Femur (tissue), 1 donor: Measurements from ENCODE around the gene GYG1.
"Not testable (repeated sequence)": the region's sequence is repeated elsewhere in the genome, so short reads cannot be mapped to it uniquely, and the experiment has no call there.

ENCODE experiments used
- DNase-seq: peaks from one replicate; pipeline ENCODE4 v3.0.0-alpha.2; 2017

The GYG1 gene

DNA sequence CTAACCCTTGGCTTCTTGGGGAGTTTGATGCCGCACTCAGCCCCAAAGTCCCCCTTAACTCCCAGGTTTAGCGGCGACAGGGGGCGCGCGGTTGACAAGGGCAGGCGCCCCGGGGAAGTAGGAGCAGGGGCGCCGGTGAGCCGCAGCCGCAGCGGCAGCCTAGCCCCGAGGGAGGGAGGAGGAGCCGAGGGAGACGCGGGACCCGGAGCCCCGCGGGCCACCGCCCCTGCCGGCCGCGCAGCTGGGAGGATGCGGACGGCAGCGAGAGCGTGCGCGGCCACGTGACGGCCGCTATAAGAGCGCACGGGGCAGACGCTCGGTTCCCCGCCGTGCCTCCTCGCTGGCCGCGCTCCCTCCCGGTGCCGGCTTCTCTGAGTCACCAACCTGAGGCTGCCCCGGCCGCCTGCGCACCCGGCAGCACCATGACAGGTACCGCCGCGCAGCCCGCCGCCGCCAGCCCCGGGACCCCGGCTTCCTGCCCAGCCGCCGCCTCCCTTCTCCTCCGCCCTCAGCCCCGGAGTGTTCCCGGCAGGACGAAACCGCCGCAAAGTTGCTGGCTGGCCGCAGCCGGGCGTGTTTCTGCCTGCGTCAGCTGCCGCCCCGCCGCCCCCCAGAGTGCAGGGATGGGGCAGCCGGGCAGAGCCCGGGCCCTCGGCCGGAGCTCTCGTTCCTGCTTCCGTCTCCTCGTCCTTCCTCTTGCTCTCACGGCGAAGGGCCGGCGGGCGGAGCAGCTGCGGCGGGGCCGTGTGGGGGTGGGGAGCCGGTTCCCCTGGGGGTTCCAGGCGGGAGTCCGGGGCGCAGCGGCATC is at the start of gene GYG1:
Gene GYG1 (plus strand): TSS at position 322 of the 808 bp plus-strand sequence. CDS start 101 bp downstream, at position 423.
- DNase-seq, result peak; percentile 81

- no peak for DNase-seq
Observed at GRCh38 chr3:148943506-148944205, 47.7 kb upstream of the GYG1 start.

GRCh38 chr3:148945116-148945515 is 46.2 kb upstream of the GYG1 start:
- no peak for DNase-seq

- no peak for DNase-seq
Observed at GRCh38 chr3:148948913-148949657, 42.3 kb upstream of the GYG1 start.

- no peak for DNase-seq
Observed at GRCh38 chr3:148950806-148951205, 40.5 kb upstream of the GYG1 start.

DNA sequence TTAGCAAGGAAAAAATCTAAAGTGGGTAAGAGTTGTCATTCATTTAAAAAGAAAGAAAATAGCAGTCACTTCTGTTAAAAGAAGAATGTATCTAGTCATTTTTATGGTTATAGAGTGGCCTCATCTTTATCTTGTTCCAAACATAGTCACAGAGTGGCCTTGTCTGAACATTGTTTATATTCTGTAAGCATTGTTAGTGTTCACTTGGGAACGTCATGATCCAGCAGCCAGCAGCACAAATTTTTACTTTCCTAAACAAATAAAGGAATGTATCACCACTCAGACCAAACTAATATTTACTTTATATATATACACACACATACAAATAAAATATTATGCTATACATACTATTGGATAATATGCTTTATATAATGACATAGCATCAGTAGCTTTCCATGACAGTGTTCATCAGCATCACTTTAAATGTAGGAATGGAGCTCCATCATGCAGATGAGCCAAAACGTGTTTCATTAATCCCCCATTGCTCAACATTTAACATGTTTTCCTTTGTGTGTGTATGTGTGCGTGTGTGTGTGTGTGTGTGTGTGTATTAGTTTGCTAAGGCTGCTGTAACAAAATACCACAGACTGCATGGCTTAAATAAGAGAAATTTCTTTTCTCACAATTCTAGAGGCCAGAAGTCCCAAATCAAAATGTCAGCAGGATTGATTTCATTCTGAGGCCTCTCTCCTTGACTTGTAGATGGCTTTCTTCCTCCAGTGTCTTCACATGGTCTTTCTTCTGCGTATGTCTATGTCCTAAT is 39.6 kb upstream of the GYG1 start:
- DNase-seq, result no peak

DNA sequence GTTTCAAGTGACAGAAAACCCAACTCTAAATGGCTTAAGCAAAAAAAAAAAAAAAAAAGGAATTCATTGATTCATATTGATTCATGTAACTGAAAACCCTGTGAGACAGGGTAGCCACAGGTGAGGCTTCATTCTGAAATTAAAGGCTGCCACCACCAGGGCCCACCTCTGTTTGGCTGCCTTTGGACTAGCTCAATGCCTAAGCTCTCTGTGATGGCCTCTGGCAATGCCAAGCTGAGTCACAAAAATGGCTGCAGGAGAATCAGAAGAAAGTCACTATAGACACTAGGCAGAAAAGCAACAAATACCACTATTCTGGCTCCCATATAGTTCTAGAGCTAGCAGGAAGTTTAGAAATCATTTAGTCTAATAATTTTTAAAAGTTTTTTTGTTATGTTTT is 38.2 kb upstream of the GYG1 start:
- DNase-seq, result no peak

DNA sequence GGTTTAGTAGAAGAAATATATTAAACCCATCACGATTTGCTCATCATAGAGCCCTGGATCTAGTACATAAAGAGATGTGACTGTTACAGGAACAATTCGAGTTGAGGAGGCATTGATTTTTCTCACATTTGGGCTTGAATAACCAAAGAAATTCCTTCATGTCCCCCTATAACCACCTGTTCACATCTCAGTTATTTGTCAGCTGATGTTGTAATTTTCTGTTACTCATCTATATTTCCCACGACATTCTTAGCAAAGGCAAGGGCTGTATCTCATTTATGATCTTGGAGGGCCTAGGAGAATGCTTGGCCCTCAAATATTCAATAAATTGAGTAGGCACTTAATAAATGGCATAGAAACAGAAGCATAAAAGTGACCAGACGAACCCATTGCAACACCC is 36.4 kb upstream of the GYG1 start:
- DNase-seq, result no peak

- DNase-seq, result peak; percentile 76
Observed at GRCh38 chr3:148955544-148956346, 35.6 kb upstream of the GYG1 start.

DNA sequence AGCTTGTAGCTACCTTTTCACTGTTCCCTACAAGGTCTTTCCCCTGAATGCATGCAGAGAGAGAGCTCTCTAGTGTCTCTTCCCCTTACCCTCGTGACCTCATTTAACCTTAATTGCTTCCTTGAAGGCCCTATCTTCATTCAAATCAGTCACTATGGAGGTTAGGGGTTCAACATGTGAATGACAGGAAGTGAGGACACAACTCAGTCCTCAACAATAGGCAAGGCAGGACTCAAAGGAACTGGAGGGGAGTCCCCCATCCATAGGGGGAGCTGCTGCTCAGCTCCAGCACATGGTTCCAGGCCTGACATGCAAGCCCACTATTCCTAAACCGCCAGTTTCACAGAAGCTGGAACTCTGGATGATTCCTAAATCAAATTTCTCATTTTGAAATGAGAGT is 33.8 kb upstream of the GYG1 start:
- DNase-seq, result no peak

GRCh38 chr3:148958696-148959095 is 32.6 kb upstream of the GYG1 start:
- no peak for DNase-seq

DNA sequence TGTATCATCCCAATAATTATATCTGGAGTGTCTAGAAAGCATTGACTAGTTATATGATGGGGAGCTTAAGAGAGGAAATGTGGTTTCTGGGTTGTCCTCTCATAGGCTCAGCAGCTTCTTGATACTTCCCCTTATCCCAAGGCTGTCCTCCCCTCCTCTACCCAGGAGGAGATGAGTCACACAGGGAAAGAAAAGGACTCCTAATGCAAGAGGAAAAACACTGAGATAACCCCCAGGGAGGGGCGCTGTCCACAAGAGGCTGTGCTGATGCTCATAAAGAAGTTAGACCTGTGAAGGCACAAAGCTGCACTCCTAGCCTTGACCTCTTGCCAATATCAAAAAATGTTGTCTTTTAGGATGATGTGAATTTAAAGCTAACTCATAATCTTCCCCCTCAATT is 28.8 kb upstream of the GYG1 start:
- no peak for DNase-seq

GRCh38 chr3:148964809-148965208 is 26.5 kb upstream of the GYG1 start:
- no peak for DNase-seq

- DNase-seq, result no peak
Observed at GRCh38 chr3:148968321-148968720, 23.0 kb upstream of the GYG1 start.

DNA sequence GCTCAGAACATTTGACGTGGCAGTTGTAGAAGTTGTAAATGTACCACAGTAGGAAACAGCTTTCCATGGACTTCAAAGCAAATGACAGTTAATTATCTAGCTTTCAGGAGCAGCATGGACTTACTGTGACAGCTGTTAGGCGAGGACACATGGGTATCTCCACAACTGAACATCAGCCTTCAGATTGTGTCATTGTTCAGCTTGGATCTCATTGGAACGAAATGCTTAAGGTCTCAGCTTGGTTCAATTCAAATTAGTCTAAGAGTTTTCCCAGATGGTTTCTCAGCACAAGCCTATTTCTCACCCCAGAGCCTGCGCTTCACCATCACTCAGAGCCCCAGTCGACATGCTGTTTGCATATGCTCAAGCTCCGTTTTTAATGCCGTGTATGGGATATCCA is 21.1 kb upstream of the GYG1 start:
- DNase-seq, result no peak

DNA sequence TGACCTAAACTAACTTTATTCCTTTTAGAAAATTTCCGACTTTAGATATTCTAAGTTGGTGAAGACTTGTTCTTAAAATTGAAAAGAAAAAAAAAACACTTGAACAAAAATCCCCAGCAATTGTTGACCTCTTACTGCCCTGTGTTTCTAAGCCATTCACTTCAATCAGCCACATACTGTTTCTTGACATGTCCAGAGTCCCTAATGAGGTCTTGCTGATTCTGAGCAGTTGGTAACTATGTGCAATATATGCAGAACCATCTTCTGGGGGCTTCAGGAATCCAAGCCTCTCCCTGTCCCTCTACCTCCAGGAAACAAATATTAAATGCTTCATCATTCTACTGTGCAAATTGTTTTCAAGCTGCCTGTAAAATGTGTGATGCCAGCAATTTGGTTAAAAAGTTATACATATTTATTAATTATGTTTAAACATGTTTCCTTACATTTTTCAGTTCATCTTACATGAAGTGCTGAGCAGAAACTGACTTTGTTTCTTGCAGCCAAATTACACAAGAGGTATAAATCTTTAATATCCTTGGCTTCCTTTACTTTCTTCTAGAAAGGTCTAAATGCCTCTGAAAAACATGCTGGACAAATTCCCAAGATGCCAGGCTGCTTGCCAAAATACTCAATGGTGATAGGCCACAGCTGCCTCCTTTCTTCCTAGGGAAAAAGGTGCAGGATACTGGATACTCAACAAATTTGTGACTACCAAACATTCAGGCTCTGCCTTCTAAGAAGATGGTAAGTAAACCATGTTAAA is 19.8 kb upstream of the GYG1 start:
- DNase-seq, result no peak

- DNase-seq, result no peak
Observed at GRCh38 chr3:148974726-148975125, 16.6 kb upstream of the GYG1 start.

DNA sequence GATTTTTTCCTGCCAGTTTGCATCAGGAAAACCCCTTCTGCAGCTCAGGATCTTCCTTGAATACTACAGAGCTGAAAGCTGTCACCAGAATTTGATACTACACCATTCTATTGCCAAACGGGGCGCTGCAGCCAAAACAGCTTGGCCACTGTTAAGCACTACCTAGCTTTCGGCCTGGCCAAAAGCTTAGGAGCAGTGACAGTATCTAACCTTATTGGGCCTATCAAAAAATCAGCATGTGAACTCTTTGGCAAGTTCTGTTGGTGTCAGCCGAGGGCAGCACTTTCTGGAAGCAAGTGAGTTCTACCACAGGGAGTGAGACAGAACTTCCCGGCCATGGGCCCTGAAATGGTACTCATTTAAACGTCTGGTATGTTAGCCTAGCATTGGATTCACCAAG is 16.1 kb upstream of the GYG1 start:
- peak; percentile 47 for DNase-seq

- no peak for DNase-seq
Observed at GRCh38 chr3:148975696-148976095, 15.6 kb upstream of the GYG1 start.

DNA sequence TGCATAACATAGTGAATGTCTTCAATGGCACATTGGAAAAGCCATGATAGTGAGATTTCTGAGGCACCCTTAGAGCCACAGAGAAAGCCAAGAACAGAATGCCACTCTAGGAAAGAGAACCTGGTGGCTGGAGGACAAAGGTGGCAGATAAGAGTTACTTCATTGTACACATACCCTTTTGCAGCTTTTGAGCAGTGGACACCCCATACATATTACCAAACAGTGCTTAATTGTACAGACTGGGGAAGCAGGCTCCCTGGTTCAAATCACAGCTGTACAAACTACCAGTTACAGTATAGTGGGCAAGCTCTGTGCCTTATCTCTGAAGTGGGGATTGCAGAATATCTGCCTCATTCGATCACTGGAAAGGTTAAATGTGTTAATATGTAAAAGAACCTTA is 10.1 kb upstream of the GYG1 start:
- no peak for DNase-seq

DNA sequence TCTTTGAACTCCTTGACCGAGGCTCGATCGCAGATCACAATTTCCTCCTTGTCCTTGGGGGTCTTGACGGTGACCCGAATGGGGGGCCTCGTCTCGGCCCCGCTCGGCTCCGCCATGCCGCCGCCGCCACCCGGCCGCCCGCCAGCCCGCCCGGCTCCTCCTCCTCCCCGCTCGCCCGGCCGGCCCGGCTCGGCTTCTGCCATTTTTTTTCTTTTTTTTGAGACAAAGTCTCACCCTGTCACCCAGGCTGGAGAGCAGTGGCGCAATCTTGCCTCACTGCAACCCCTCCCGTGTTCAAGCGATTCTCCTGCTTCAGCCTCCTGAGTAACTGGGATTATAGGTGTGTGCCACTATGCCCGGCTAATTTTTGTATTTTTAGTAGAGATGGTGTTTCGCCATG is 3.8 kb upstream of the GYG1 start:
- not testable (repeated sequence) for DNase-seq
